Gastroesophageal sphincter (tissue), 3 donors: Measurements from ENCODE around the gene ZNF777.
A peak's percentile ranks its signal among the peaks of the same experiment; 100 is the strongest.

Source experiments
- CTCF ChIP-seq, 4 experiments: fragments of 200-600 bp in 2 of 4; fragments of 450-650 bp in 2 of 4; sonication (generic) in 1 of 4; IDR thresholded peaks; one replicate each; pipeline ENCODE4 v1.5.1; 2017 to 2019; ENCODE audit warnings: antibody characterized with exemption in 4 of 4, mild to moderate bottlenecking in 2 of 4, moderate library complexity in 2 of 4
- POLR2A ChIP-seq, 2 donors: fragments of 450-650 bp; IDR thresholded peaks; one replicate each; pipeline ENCODE4 v1.6.1; 2017; ENCODE audit warnings: antibody characterized with exemption in 2 of 2, mild to moderate bottlenecking in 2 of 2, moderate library complexity in 1 of 2

GRCh38 chr7:149497467-149498261 is 36.8 kb upstream of the ZNF777 start, which contains the start of gene ZNF746:
- peak; percentile 36 to 74 for TF ChIP-seq POLR2A (IDR thresholded peaks at IDR 0.05)
- peak in 3 of 4 experiments; percentile 66 to 83 (median 81) for TF ChIP-seq CTCF (IDR thresholded peaks at IDR 0.05)
